BLaER1 treated with 17β-estradiol and CSF1 and Interleukin-3, amounts not matched to agents 10 nM and 100 nM (cell line): ENCODE data around the gene TCF20.

Source experiments
- H3K27ac ChIP-seq, 11 experiments: shearing (Covaris generic); formaldehyde crosslinking; 2 replicates each; pipeline ENCODE4 v1.8.1; 2022
- H3K27me3 ChIP-seq, 11 experiments: shearing (Covaris generic); formaldehyde crosslinking; 2 replicates each; pipeline ENCODE4 v1.8.1; 2022
- H3K36me3 ChIP-seq, 11 experiments: shearing (Covaris generic); formaldehyde crosslinking; 2 replicates each; pipeline ENCODE4 v1.8.1; 2022
- H3K4me1 ChIP-seq, 10 experiments: shearing (Covaris generic); formaldehyde crosslinking; 2 replicates each; pipeline ENCODE4 v1.8.1; 2022
- H3K4me2 ChIP-seq, 11 experiments: shearing (Covaris generic); formaldehyde crosslinking; 2 replicates each; pipeline ENCODE4 v1.8.1; 2022
- H3K4me3 ChIP-seq, 10 experiments: shearing (Covaris generic); formaldehyde crosslinking; 2 replicates each; pipeline ENCODE4 v1.8.1; 2022
- H3K9ac ChIP-seq, 11 experiments: shearing (Covaris generic); formaldehyde crosslinking; 2 replicates each; pipeline ENCODE4 v1.8.1; 2022
- H3K9me3 ChIP-seq, 11 experiments: shearing (Covaris generic); formaldehyde crosslinking; replicated peaks in 1 of 11; 2 replicates each; pipeline ENCODE4 v1.8.1; 2022
- H4K20me1 ChIP-seq, 11 experiments: shearing (Covaris generic); formaldehyde crosslinking; 2 replicates each; pipeline ENCODE4 v1.8.1; 2022
- Cebpa-rat ChIP-seq, 11 experiments: shearing (Covaris generic); IDR thresholded peaks; 2 replicates each; pipeline ENCODE4 v1.8.1; 2022

Gene TCF20

DNA sequence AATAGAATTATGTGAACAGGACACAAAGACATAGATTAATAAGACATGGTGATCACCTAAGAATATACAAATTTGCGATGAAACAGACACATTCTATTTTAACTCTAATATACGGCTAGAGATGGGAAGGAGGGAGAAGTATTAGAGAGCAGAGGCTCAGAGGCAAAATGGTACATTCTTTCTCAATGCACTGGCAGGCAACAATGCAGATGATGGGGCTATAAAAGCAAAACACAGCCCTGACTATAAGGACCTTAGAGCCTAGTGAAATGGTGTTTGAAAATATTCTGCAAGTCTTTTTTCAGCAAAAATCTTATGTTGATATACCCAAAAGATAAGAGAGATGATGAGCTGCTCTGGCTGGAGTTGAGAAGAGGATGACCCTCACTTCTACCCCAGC, 13.1 kb downstream of the TCF20 start:
- H3K9ac ChIP-seq = no peak overlapping the region
- no peak for TF ChIP-seq Cebpa-rat (IDR thresholded peaks at IDR 0.05)
- H4K20me1 ChIP-seq = peaks cover 66 to 100% (median 89%) of the 10 kb centered on the region in 11 experiments
- H3K36me3 ChIP-seq = peaks cover 0 to 14% (median 5%) of the 10 kb centered on the region in 11 experiments; a peak in 12 of 22 replicates
- no peaks in the 10 kb centered on the region for H3K27me3 ChIP-seq
- H3K4me3 ChIP-seq = no peak overlapping the region
- H3K4me1 ChIP-seq = peaks cover 20 to 51% (median 39%) of the 10 kb centered on the region in 10 experiments
- no peaks in the 10 kb centered on the region for H3K9me3 ChIP-seq
- no peak overlapping the region for H3K27ac ChIP-seq
- no peak overlapping the region for H3K4me2 ChIP-seq

DNA sequence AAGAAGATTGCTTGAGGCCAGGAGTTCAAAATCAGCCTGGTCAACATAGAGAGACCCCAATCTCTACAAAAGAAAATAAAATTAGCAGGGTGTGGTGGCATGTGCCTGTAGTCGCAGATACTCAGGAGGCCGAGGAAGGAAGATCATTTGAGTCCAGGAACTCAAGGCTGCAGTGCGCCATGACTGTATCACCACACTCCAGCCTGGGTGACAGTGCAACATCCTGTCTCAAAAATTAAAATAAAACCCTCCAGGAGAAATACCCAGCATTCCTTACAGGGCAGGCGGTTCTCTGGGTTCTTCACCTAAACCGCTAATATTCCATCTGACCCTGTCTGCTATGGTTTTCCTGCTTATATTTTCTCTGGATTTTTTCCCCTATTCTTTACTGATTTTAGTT, 13.5 kb downstream of the TCF20 start:
- Histone ChIP-seq H3K9ac (no peak overlapping the region), H4K20me1 (peaks cover 62 to 100% (median 89%) of the 10 kb centered on the region in 11 experiments), H3K4me1 (peaks cover 16 to 47% (median 35%) of the 10 kb centered on the region in 10 experiments), H3K27ac (no peak overlapping the region), H3K9me3 (no peaks in the 10 kb centered on the region), H3K4me2 (no peak overlapping the region), H3K36me3 (peaks cover 0 to 14% (median 5%) of the 10 kb centered on the region in 11 experiments; a peak in 11 of 22 replicates), H3K4me3 (no peak overlapping the region), H3K27me3 (no peaks in the 10 kb centered on the region)
- TF ChIP-seq Cebpa-rat (IDR thresholded peaks at IDR 0.05) = no peak

DNA sequence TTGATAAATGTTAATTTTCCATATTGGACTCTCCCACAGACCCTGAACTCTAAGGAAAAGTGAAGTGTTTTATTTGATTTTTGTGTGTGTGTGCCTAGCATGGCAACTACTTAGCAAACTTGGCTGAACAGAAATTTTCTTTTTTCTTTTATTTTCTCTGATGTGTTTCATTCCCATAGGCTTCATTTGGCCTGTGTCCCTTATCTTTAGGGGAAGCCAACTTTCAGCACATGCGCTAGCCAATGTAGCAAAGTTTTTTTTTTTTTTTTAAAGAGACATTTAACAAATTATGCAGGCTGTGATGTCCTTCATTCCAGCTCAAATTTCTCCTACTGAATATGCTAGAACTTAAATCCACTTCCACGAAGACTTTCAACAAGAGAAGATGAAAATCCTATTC, 14.2 kb downstream of the TCF20 start:
- H4K20me1 ChIP-seq = peaks cover 60 to 100% (median 89%) of the 10 kb centered on the region in 11 experiments
- no peak overlapping the region for H3K9ac ChIP-seq
- no peak for TF ChIP-seq Cebpa-rat (IDR thresholded peaks at IDR 0.05)

DNA sequence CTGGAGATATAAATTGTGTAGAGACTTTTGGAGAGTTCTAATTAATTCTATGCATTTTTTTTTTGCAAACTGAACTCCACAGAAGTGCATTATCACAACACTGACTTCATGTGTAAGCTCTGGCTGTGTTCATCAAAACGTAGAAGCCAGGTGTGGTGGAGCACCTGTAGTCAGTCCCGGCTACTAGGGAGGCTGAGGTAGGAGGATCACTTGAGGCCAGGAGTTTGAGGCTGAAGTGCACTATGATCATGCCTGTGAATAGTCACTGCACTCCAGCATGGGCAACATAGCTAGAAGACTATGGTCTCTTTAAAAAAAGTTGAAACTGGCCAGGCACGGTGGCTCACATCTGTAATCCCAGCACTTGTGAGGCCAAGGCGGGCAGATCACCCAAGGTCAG, 20.6 kb downstream of the TCF20 start:
- H3K4me2 ChIP-seq = no peak overlapping the region
- H3K4me3 ChIP-seq = no peak overlapping the region
- peaks cover 57 to 99% (median 81%) of the 10 kb centered on the region in 11 experiments for H4K20me1 ChIP-seq
- H3K9ac ChIP-seq = no peak overlapping the region
- no peaks in the 10 kb centered on the region for H3K27me3 ChIP-seq
- H3K4me1 ChIP-seq = 0 out of 20 replicates have a peak, but pooled peaks cover 0 to 4% (median 0%) of the 10 kb centered on the region in 10 experiments
- TF ChIP-seq Cebpa-rat (IDR thresholded peaks at IDR 0.05) = no peak
- H3K9me3 ChIP-seq = peaks cover 0 to 6% (median 0%) of the 10 kb centered on the region in 11 experiments; a peak in 3 of 22 replicates
- peaks cover 7 to 57% (median 25%) of the 10 kb centered on the region in 11 experiments; a peak in 16 of 22 replicates for H3K36me3 ChIP-seq
- no peak overlapping the region for H3K27ac ChIP-seq

More for the DNA sequence above, 14.2 kb downstream of the TCF20 start:
- H3K4me1 ChIP-seq = peaks cover 13 to 39% (median 30%) of the 10 kb centered on the region in 10 experiments; a peak in 19 of 20 replicates
- no peak overlapping the region for H3K4me2 ChIP-seq
- H3K9me3 ChIP-seq = no peaks in the 10 kb centered on the region
- H3K27ac ChIP-seq = no peak overlapping the region
- no peaks in the 10 kb centered on the region for H3K27me3 ChIP-seq
- no peak overlapping the region for H3K4me3 ChIP-seq
- peaks cover 0 to 14% (median 5%) of the 10 kb centered on the region in 11 experiments; a peak in 11 of 22 replicates for H3K36me3 ChIP-seq

DNA sequence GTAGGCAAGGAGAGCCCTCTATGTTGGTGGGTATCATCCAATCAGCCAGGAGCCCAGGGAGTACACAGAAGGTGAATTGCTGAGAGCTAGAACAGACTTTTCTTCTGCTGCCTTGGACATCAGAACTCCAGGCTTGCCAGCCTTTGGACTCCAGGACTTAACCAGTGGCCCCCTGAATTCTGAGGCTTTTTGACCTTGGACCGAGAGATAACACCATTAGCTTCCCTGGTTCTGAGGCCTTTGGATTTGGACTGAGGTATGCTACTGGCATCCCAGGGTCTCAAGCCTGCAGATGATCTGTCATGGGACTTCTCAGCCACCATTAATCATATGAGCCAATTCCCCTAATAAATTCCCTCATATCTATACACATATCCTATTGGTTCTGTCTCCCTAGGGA, 21.5 kb downstream of the TCF20 start:
- Histone ChIP-seq H4K20me1 (peaks cover 49 to 99% (median 81%) of the 10 kb centered on the region in 11 experiments), H3K9me3 (peaks cover 0 to 7% (median 0%) of the 10 kb centered on the region in 11 experiments; a peak in 3 of 22 replicates)
- no peak for TF ChIP-seq Cebpa-rat (IDR thresholded peaks at IDR 0.05)

DNA sequence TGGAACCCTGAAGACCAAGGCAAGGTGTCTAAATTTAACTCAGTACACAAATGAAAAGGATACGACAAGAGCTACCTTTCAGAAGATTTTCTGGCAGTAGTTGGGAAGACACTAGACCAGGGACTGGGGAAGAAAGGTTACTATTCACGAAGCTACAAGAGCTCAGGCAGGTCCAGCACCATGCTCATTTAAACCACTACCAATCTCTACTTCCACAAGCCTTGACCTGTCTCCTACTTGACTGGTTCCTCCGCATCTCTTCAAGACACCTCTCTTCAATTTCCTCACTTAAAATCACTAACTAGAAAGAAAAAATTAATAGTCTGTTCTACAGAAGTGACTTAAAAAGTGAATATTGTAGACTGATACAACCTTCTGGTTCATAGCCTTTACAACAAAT, 22.9 kb downstream of the TCF20 start:
- Histone ChIP-seq H3K27me3 (no peaks in the 10 kb centered on the region), H3K4me1 (peaks cover 0 to 6% (median 0%) of the 10 kb centered on the region in 10 experiments; a peak in 2 of 20 replicates), H3K36me3 (peaks cover 7 to 68% (median 36%) of the 10 kb centered on the region in 11 experiments; a peak in 20 of 22 replicates), H3K9me3 (peaks cover 0 to 9% (median 0%) of the 10 kb centered on the region in 11 experiments; a peak in 4 of 22 replicates), H3K27ac (no peak overlapping the region), H3K9ac (no peak overlapping the region), H3K4me3 (no peak overlapping the region), H3K4me2 (no peak overlapping the region), H4K20me1 (peaks cover 51 to 99% (median 85%) of the 10 kb centered on the region in 11 experiments)
- TF ChIP-seq Cebpa-rat (IDR thresholded peaks at IDR 0.05) = no peak

More for the DNA sequence above, 21.5 kb downstream of the TCF20 start:
- Histone ChIP-seq H3K4me1 (peaks cover 0 to 4% (median 0%) of the 10 kb centered on the region in 10 experiments; a peak in 1 of 20 replicates), H3K27ac (no peak overlapping the region), H3K27me3 (no peaks in the 10 kb centered on the region), H3K4me3 (no peak overlapping the region), H3K4me2 (no peak overlapping the region), H3K36me3 (peaks cover 7 to 56% (median 28%) of the 10 kb centered on the region in 11 experiments; a peak in 17 of 22 replicates), H3K9ac (no peak overlapping the region)

DNA sequence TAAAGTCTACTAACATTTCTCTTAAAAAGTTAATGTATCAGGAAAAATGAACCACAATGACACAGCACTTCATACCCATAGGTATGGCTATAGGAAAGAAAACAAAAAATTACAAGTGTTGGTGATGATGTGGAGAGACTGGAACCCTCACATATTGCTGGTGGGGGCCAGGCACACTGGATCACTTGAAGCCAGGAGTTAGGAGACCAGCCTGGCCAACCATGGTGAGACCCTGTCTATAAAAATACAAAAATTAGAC, 26.7 kb downstream of the TCF20 start:
- H3K4me2 ChIP-seq = no peak overlapping the region
- TF ChIP-seq Cebpa-rat (IDR thresholded peaks at IDR 0.05) = no peak
- H4K20me1 ChIP-seq = peaks cover 25 to 86% (median 52%) of the 10 kb centered on the region in 11 experiments; a peak in 20 of 22 replicates
- no peak overlapping the region for H3K9ac ChIP-seq
- peaks cover 0 to 6% (median 0%) of the 10 kb centered on the region in 10 experiments; a peak in 2 of 20 replicates for H3K4me1 ChIP-seq
- peaks cover 26 to 85% (median 71%) of the 10 kb centered on the region in 11 experiments for H3K36me3 ChIP-seq
- H3K9me3 ChIP-seq = peaks cover 18 to 41% (median 31%) of the 10 kb centered on the region in 11 experiments
- no peak overlapping the region for H3K4me3 ChIP-seq
- no peaks in the 10 kb centered on the region for H3K27me3 ChIP-seq
- H3K27ac ChIP-seq = no peak overlapping the region

DNA sequence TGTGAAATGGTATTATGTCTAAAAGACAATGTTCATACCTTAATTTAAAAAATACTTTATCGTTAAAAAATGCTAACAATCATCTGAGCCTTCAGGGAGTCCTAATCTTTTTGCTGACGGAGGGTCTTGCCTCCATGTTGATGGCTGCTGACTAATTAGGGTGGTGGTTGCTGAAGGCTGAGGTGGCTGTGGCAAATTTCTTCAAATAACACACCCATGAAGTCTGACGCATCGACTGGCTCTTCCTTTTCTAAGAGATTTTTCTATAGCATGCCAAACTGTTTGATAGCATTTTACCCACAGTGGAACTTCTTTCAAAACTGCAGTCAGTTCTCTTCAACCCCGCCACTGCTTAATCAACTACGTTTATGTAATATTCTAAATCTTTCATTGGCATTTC, 33.6 kb downstream of the TCF20 start:
- H3K9me3 ChIP-seq = peaks cover 34 to 52% (median 48%) of the 10 kb centered on the region in 11 experiments
- H3K4me3 ChIP-seq = no peak overlapping the region
- peaks cover 0 to 32% (median 18%) of the 10 kb centered on the region in 10 experiments; a peak in 17 of 20 replicates for H3K4me1 ChIP-seq
- H3K4me2 ChIP-seq = no peak overlapping the region; a peak in 1 of 22 replicates
- no peaks in the 10 kb centered on the region for H3K27me3 ChIP-seq
- H3K27ac ChIP-seq = no peak overlapping the region
- no peak overlapping the region for H3K9ac ChIP-seq
- TF ChIP-seq Cebpa-rat (IDR thresholded peaks at IDR 0.05) = no peak
- peaks cover 27 to 87% (median 52%) of the 10 kb centered on the region in 11 experiments; a peak in 21 of 22 replicates for H4K20me1 ChIP-seq
- H3K36me3 ChIP-seq = peaks cover 32 to 52% (median 48%) of the 10 kb centered on the region in 11 experiments

DNA sequence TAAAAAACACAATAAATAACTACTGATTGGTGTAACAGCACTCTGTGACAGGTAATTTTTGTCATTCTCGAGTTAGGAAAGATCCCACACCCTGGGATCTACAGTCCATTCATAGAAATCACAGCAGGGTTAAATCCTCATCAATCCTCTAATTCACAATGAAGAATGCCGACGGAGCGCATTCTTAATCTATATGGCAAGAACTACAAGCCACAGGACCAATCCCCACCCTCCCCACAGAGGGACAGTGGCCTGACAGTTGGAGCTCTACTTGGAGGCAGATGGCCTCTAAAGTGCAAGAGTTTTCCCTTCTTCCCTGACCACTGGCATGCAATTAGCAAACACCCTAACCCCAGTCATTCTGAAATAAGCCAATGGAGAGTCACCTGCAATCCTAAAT, 34.2 kb downstream of the TCF20 start:
- Histone ChIP-seq H3K9ac (no peak overlapping the region), H3K27me3 (no peaks in the 10 kb centered on the region), H3K4me3 (no peak overlapping the region), H4K20me1 (peaks cover 32 to 87% (median 55%) of the 10 kb centered on the region in 11 experiments; a peak in 21 of 22 replicates), H3K9me3 (peaks cover 34 to 48% (median 44%) of the 10 kb centered on the region in 11 experiments), H3K4me2 (peak overlapping the region in 3 of 11 experiments; percentile 9 to 12 (median 12); a peak in 2 of 22 replicates), H3K27ac (no peak overlapping the region), H3K4me1 (peaks cover 0 to 32% (median 18%) of the 10 kb centered on the region in 10 experiments; a peak in 17 of 20 replicates), H3K36me3 (peaks cover 26 to 47% (median 43%) of the 10 kb centered on the region in 11 experiments)
- TF ChIP-seq Cebpa-rat (IDR thresholded peaks at IDR 0.05) = no peak
